Suprapubic skin (tissue), 4 donors: ENCODE data around the gene CFAP107. TPM values are rescaled to one million over a fixed set of nuclear protein-coding genes. Genes with fewer than 3 reads are reported as not detected.

Experiments
- DNase-seq, 2 donors: peaks; one replicate each; pipeline ENCODE4 v3.0.0-alpha.2; 2019; ENCODE audit warnings: low spot score in 2 of 2
- H3K27ac ChIP-seq: fragments of 200-600 bp; sonication (generic); one replicate; pipeline ENCODE4 v1.5.1; 2019
- H3K27me3 ChIP-seq: fragments of 200-600 bp; sonication (generic); one replicate; pipeline ENCODE4 v1.5.1; 2019
- H3K36me3 ChIP-seq: fragments of 200-600 bp; sonication (generic); one replicate; pipeline ENCODE4 v1.5.1; 2019
- H3K4me1 ChIP-seq: fragments of 200-600 bp; sonication (generic); one replicate; pipeline ENCODE4 v1.5.1; 2019
- H3K4me3 ChIP-seq: fragments of 200-600 bp; sonication (generic); one replicate; pipeline ENCODE4 v1.5.1; 2019; ENCODE audit warnings: mild to moderate bottlenecking
- H3K9me3 ChIP-seq: fragments of 200-600 bp; sonication (generic); one replicate; pipeline ENCODE4 v1.5.1; 2019
- CTCF ChIP-seq, 2 donors: fragments of 200-600 bp in 1 of 2; fragments of 450-650 bp in 1 of 2; sonication (generic) in 1 of 2; IDR thresholded peaks; one replicate each; pipeline ENCODE4 v1.5.1; 2016 to 2019; ENCODE audit warnings: antibody characterized with exemption in 2 of 2, mild to moderate bottlenecking in 1 of 2, moderate library complexity in 1 of 2
- EP300 ChIP-seq: sonication (generic); formaldehyde crosslinking; IDR thresholded peaks from one replicate; pipeline ENCODE4 v1.6.1; 2017; ENCODE audit warnings: antibody characterized with exemption
- POLR2A ChIP-seq, 2 donors: fragments of 450-650 bp; IDR thresholded peaks; one replicate each; pipeline ENCODE4 v1.6.1; 2017; ENCODE audit warnings: antibody characterized with exemption in 2 of 2, mild to moderate bottlenecking in 2 of 2, moderate library complexity in 2 of 2
- POLR2AphosphoS5 ChIP-seq, 3 donors: sonication (generic); formaldehyde crosslinking; IDR thresholded peaks; one replicate each; pipeline ENCODE4 v1.6.1; 2017; ENCODE audit warnings: antibody characterized with exemption in 3 of 3
- WGBS: methylation state at CpG from one replicate; pipeline ENCODE4 v1.1.5; 2018; 5-methylcytosine and 5-hydroxymethylcytosine counted together
- total RNA-seq, 4 donors: library from RNA; depleted of rRNA; stranded (reverse); fragments of >200 nt; gene quantifications; one replicate each; pipeline ENCODE4 v1.1.0, GENCODE V29; 2016

Gene CFAP107
- total RNA-seq, 4 donors from 2014 or later = 1.2 TPM; not detected in 3

GRCh38 chr1:12708396-12709090 is 37.5 kb upstream of the CFAP107 start:
- 70% methylated on average over 4 of the region's 4 CpGs for WGBS
- Histone ChIP-seq H3K36me3 (no peaks in the 10 kb centered on the region), H3K4me3 (no peak overlapping the region), H3K4me1 (no peaks in the 10 kb centered on the region), H3K27ac (no peak overlapping the region), H3K27me3 (peaks cover 2% of the 10 kb centered on the region), H3K9me3 (peaks cover 6% of the 10 kb centered on the region)
- DNase-seq = no peak
- no peak for TF ChIP-seq EP300

GRCh38 chr1:12709091-12709491 is 36.9 kb upstream of the CFAP107 start:
- no peak for TF ChIP-seq POLR2A (IDR thresholded peaks at IDR 0.05)
- no peak for TF ChIP-seq EP300
- TF ChIP-seq POLR2AphosphoS5 (IDR thresholded peaks at IDR 0.05) = no peak
- TF ChIP-seq CTCF (IDR thresholded peaks at IDR 0.05) = no peak
- no peaks in the 10 kb centered on the region for H3K36me3 ChIP-seq
- WGBS = 26% methylated on average over 1 of the region's 1 CpG

GRCh38 chr1:12709696-12710095 is 36.3 kb upstream of the CFAP107 start:
- H3K4me3 ChIP-seq = no peak overlapping the region
- H3K27me3 ChIP-seq = peaks cover 2% of the 10 kb centered on the region
- DNase-seq = no peak
- TF ChIP-seq POLR2AphosphoS5 (IDR thresholded peaks at IDR 0.05) (no peak), CTCF (IDR thresholded peaks at IDR 0.05) (no peak), POLR2A (IDR thresholded peaks at IDR 0.05) (no peak), EP300 (no peak)
- no peaks in the 10 kb centered on the region for H3K9me3 ChIP-seq
- H3K4me1 ChIP-seq = no peaks in the 10 kb centered on the region
- no peaks in the 10 kb centered on the region for H3K36me3 ChIP-seq
- H3K27ac ChIP-seq = no peak overlapping the region
- WGBS = 78% methylated on average over 3 of the region's 3 CpGs

More at GRCh38 chr1:12709091-12709491, 36.9 kb upstream of the CFAP107 start:
- H3K4me1 ChIP-seq = no peaks in the 10 kb centered on the region
- peaks cover under 1% of the 10 kb centered on the region for H3K9me3 ChIP-seq
- H3K4me3 ChIP-seq = no peak overlapping the region
- no peak overlapping the region for H3K27ac ChIP-seq
- H3K27me3 ChIP-seq = peaks cover 2% of the 10 kb centered on the region
- DNase-seq = no peak

- TF ChIP-seq POLR2AphosphoS5 (IDR thresholded peaks at IDR 0.05) (no peak), EP300 (no peak), CTCF (IDR thresholded peaks at IDR 0.05) (no peak), POLR2A (IDR thresholded peaks at IDR 0.05) (no peak)
- no peak for DNase-seq
- no peak overlapping the region for H3K27ac ChIP-seq
These were observed 34.5 kb upstream of the CFAP107 start for GRCh38 chr1:12711536-12711935.

GRCh38 chr1:12712076-12712475 is 33.9 kb upstream of the CFAP107 start:
- Histone ChIP-seq H3K27ac (no peak overlapping the region), H3K9me3 (no peaks in the 10 kb centered on the region), H3K36me3 (no peaks in the 10 kb centered on the region), H3K27me3 (no peaks in the 10 kb centered on the region), H3K4me1 (no peaks in the 10 kb centered on the region), H3K4me3 (no peak overlapping the region)
- TF ChIP-seq POLR2A (IDR thresholded peaks at IDR 0.05) (no peak), EP300 (no peak), POLR2AphosphoS5 (IDR thresholded peaks at IDR 0.05) (no peak), CTCF (IDR thresholded peaks at IDR 0.05) (no peak)
- WGBS = 65% methylated on average over 1 of the region's 1 CpG
- no peak for DNase-seq

More at GRCh38 chr1:12711536-12711935, 34.5 kb upstream of the CFAP107 start:
- no peaks in the 10 kb centered on the region for H3K9me3 ChIP-seq
- H3K4me3 ChIP-seq = no peak overlapping the region
- H3K27me3 ChIP-seq = peaks cover 2% of the 10 kb centered on the region
- H3K4me1 ChIP-seq = no peaks in the 10 kb centered on the region
- WGBS = 60% methylated on average over 3 of the region's 3 CpGs
- no peaks in the 10 kb centered on the region for H3K36me3 ChIP-seq
